ENCODE measurements around the gene NUDCD2.
"Not testable (repeated sequence)": the region's sequence is repeated elsewhere in the genome, so short reads cannot be mapped to it uniquely, and the experiment has no call there.

The NUDCD2 gene

GRCh38 chr5:163448491-163448890, 11.4 kb downstream of the NUDCD2 start:
- Mint-ChIP-seq H3K27me3 (no peaks in the 10 kb centered on the region), H3K27ac (no peak overlapping the region), H3K4me3 (no peak overlapping the region), H3K9me3 (no peaks in the 10 kb centered on the region), H3K4me1 (peaks cover 18% of the 10 kb centered on the region), H3K36me3 (peaks cover 14% of the 10 kb centered on the region)

- no peaks in the 10 kb centered on the region for H3K9me3 Mint-ChIP-seq
- H3K27me3 Mint-ChIP-seq, result no peaks in the 10 kb centered on the region
- H3K4me3 Mint-ChIP-seq, result no peak overlapping the region
- peaks cover 14% of the 10 kb centered on the region for H3K36me3 Mint-ChIP-seq
- H3K4me1 Mint-ChIP-seq, result peaks cover 18% of the 10 kb centered on the region
- no peak overlapping the region for H3K27ac Mint-ChIP-seq
Observed at GRCh38 chr5:163447875-163448274, 12.0 kb downstream of the NUDCD2 start.

- Mint-ChIP-seq H3K36me3 (peaks cover 17% of the 10 kb centered on the region), H3K27ac (no peak overlapping the region), H3K9me3 (no peaks in the 10 kb centered on the region)
Observed at GRCh38 chr5:163447191-163447590, 12.7 kb downstream of the NUDCD2 start.

GRCh38 chr5:163445345-163445744, 14.6 kb downstream of the NUDCD2 start:
- no peaks in the 10 kb centered on the region for H3K27me3 Mint-ChIP-seq
- no peak overlapping the region for H3K4me3 Mint-ChIP-seq
- no peak overlapping the region for H3K27ac Mint-ChIP-seq
- no peaks in the 10 kb centered on the region for H3K9me3 Mint-ChIP-seq
- H3K36me3 Mint-ChIP-seq, result peaks cover 20% of the 10 kb centered on the region
- H3K4me1 Mint-ChIP-seq, result peaks cover 34% of the 10 kb centered on the region

More at GRCh38 chr5:163447191-163447590, 12.7 kb downstream of the NUDCD2 start:
- Mint-ChIP-seq H3K27me3 (no peaks in the 10 kb centered on the region), H3K4me3 (no peak overlapping the region), H3K4me1 (peaks cover 21% of the 10 kb centered on the region)

GRCh38 chr5:163444526-163444925, 15.4 kb downstream of the NUDCD2 start:
- no peak overlapping the region for H3K27ac Mint-ChIP-seq
- no peak overlapping the region for H3K4me3 Mint-ChIP-seq
- no peaks in the 10 kb centered on the region for H3K9me3 Mint-ChIP-seq
- peaks cover 20% of the 10 kb centered on the region for H3K36me3 Mint-ChIP-seq
- peaks cover 41% of the 10 kb centered on the region for H3K4me1 Mint-ChIP-seq
- H3K27me3 Mint-ChIP-seq, result no peaks in the 10 kb centered on the region

- Mint-ChIP-seq H3K36me3 (peaks cover 9% of the 10 kb centered on the region), H3K27me3 (no peaks in the 10 kb centered on the region), H3K9me3 (no peaks in the 10 kb centered on the region), H3K4me3 (no peak overlapping the region), H3K4me1 (peaks cover 51% of the 10 kb centered on the region), H3K27ac (peak overlapping the region; percentile 23)
Observed at GRCh38 chr5:163440954-163441353, 18.9 kb downstream of the NUDCD2 start.

- peak overlapping the region; percentile 92 for H3K4me3 Mint-ChIP-seq
- peak overlapping the region; percentile 46 for H3K27ac Mint-ChIP-seq
- H3K9me3 Mint-ChIP-seq, result no peaks in the 10 kb centered on the region
- no peaks in the 10 kb centered on the region for H3K27me3 Mint-ChIP-seq
- peaks cover 57% of the 10 kb centered on the region for H3K4me1 Mint-ChIP-seq
- H3K36me3 Mint-ChIP-seq, result peaks cover 9% of the 10 kb centered on the region
Observed at GRCh38 chr5:163439092-163439425, 20.8 kb downstream of the NUDCD2 start.

GRCh38 chr5:163437309-163438182, 22.4 kb downstream of the NUDCD2 start, which contains the start of gene CCNG1:
TSS of gene CCNG1 (plus strand) at chr5:163437595. CDS start at chr5:163439257, 1,662 bp downstream.
- H3K27ac Mint-ChIP-seq, result peak within 1 kb of the TSS; percentile 94
- H3K9me3 Mint-ChIP-seq, result no peaks in the 10 kb centered on the region
- H3K27me3 Mint-ChIP-seq, result no peaks in the 10 kb centered on the region
- peaks cover 9% of the 10 kb centered on the region for H3K36me3 Mint-ChIP-seq
- H3K4me1 Mint-ChIP-seq, result peaks cover 57% of the 10 kb centered on the region
- peak within 1 kb of the TSS; percentile 92 for H3K4me3 Mint-ChIP-seq

- Mint-ChIP-seq H3K9me3 (no peaks in the 10 kb centered on the region), H3K36me3 (peaks cover 4% of the 10 kb centered on the region), H3K4me1 (peaks cover 52% of the 10 kb centered on the region), H3K4me3 (peak overlapping the region; percentile 92), H3K27ac (peak overlapping the region; percentile 94), H3K27me3 (no peaks in the 10 kb centered on the region)
Observed at GRCh38 chr5:163437011-163437308, 22.9 kb downstream of the NUDCD2 start.

GRCh38 chr5:163436515-163436914, 23.4 kb downstream of the NUDCD2 start:
- Mint-ChIP-seq H3K27ac (peak overlapping the region; percentile 94), H3K9me3 (no peaks in the 10 kb centered on the region), H3K4me3 (peak overlapping the region; percentile 92), H3K36me3 (peaks cover 3% of the 10 kb centered on the region), H3K27me3 (no peaks in the 10 kb centered on the region), H3K4me1 (peaks cover 51% of the 10 kb centered on the region)

GRCh38 chr5:163434401-163434866, 25.5 kb downstream of the NUDCD2 start:
- H3K36me3 Mint-ChIP-seq, result no peaks in the 10 kb centered on the region
- H3K4me1 Mint-ChIP-seq, result peaks cover 32% of the 10 kb centered on the region
- no peak overlapping the region for H3K27ac Mint-ChIP-seq
- H3K4me3 Mint-ChIP-seq, result no peak overlapping the region
- no peaks in the 10 kb centered on the region for H3K27me3 Mint-ChIP-seq
- H3K9me3 Mint-ChIP-seq, result no peaks in the 10 kb centered on the region

GRCh38 chr5:163433271-163433670, 26.6 kb downstream of the NUDCD2 start:
- Mint-ChIP-seq H3K27me3 (no peaks in the 10 kb centered on the region), H3K36me3 (no peaks in the 10 kb centered on the region), H3K27ac (no peak overlapping the region), H3K4me1 (peaks cover 21% of the 10 kb centered on the region), H3K4me3 (no peak overlapping the region), H3K9me3 (no peaks in the 10 kb centered on the region)

- no peak overlapping the region for H3K4me3 Mint-ChIP-seq
- H3K27me3 Mint-ChIP-seq, result no peaks in the 10 kb centered on the region
- H3K27ac Mint-ChIP-seq, result no peak overlapping the region
- H3K4me1 Mint-ChIP-seq, result peaks cover 16% of the 10 kb centered on the region
- no peaks in the 10 kb centered on the region for H3K36me3 Mint-ChIP-seq
- H3K9me3 Mint-ChIP-seq, result no peaks in the 10 kb centered on the region
Observed at GRCh38 chr5:163432544-163432943, 27.4 kb downstream of the NUDCD2 start.

- not testable (repeated sequence) for H3K36me3 Mint-ChIP-seq, H3K27ac Mint-ChIP-seq, H3K4me1 Mint-ChIP-seq, H3K9me3 Mint-ChIP-seq, H3K27me3 Mint-ChIP-seq, H3K4me3 Mint-ChIP-seq
Observed at GRCh38 chr5:163426128-163426527, 33.8 kb downstream of the NUDCD2 start.

- peaks cover 5% of the 10 kb centered on the region for H3K4me1 Mint-ChIP-seq
- H3K27ac Mint-ChIP-seq, result no peak overlapping the region
- H3K27me3 Mint-ChIP-seq, result peaks cover 4% of the 10 kb centered on the region
- H3K9me3 Mint-ChIP-seq, result no peaks in the 10 kb centered on the region
- H3K36me3 Mint-ChIP-seq, result no peaks in the 10 kb centered on the region
- no peak overlapping the region for H3K4me3 Mint-ChIP-seq
Observed at GRCh38 chr5:163424836-163425235, 35.1 kb downstream of the NUDCD2 start.

- H3K27me3 Mint-ChIP-seq, result peaks cover 17% of the 10 kb centered on the region
- not testable (repeated sequence) for H3K4me1 Mint-ChIP-seq, H3K27ac Mint-ChIP-seq, H3K4me3 Mint-ChIP-seq, H3K36me3 Mint-ChIP-seq, H3K9me3 Mint-ChIP-seq
Observed at GRCh38 chr5:163415673-163416072, 44.2 kb downstream of the NUDCD2 start.

GRCh38 chr5:163410505-163410904, 49.4 kb downstream of the NUDCD2 start:
- no peak overlapping the region for H3K27ac Mint-ChIP-seq
- H3K4me1 Mint-ChIP-seq, result peaks cover 5% of the 10 kb centered on the region
- H3K27me3 Mint-ChIP-seq, result peaks cover 12% of the 10 kb centered on the region
- H3K36me3 Mint-ChIP-seq, result no peaks in the 10 kb centered on the region
- no peaks in the 10 kb centered on the region for H3K9me3 Mint-ChIP-seq
- no peak overlapping the region for H3K4me3 Mint-ChIP-seq
